SW480 (cell line): Measurements from ENCODE around the gene TRAF3IP1.
"Not testable (repeated sequence)": the region's sequence is repeated elsewhere in the genome, so short reads cannot be mapped to it uniquely, and the experiment has no call there.

Experiments used
- DNase-seq: peaks from one replicate; pipeline ENCODE4 v3.0.0-alpha.2; 2016; ENCODE audit warnings: low spot score

TRAF3IP1 gene

GRCh38 chr2:238339814-238340213 is 19.5 kb downstream of the TRAF3IP1 start:
- peak; percentile 12 for DNase-seq

GRCh38 chr2:238341536-238341935 is 21.2 kb downstream of the TRAF3IP1 start:
- DNase-seq, result no peak

GRCh38 chr2:238344035-238344434 is 23.7 kb downstream of the TRAF3IP1 start:
- no peak for DNase-seq

GRCh38 chr2:238344517-238344916 is 24.2 kb downstream of the TRAF3IP1 start:
- DNase-seq, result no peak

- no peak for DNase-seq
Observed at GRCh38 chr2:238345297-238345968, 25.1 kb downstream of the TRAF3IP1 start.

DNA sequence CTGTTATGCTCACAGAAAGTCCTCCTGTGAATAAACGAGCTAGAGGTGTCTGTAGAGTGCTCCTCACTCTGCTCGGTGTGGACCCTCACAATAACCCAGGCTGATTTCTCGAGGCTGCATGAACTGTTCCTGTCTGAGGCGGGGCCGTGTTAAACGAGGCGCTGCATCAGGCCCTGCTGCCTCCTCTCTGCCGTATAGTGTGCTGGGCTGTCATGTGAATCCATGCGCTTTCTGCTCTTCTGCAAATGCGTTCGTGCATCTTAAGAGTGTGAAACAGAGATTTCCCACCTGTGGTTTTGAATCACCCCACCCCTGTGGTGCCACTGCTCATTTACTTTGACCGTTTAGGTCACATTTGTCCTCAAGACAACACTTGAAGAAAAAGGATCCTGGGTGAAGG is 26.2 kb downstream of the TRAF3IP1 start:
- no peak for DNase-seq

DNA sequence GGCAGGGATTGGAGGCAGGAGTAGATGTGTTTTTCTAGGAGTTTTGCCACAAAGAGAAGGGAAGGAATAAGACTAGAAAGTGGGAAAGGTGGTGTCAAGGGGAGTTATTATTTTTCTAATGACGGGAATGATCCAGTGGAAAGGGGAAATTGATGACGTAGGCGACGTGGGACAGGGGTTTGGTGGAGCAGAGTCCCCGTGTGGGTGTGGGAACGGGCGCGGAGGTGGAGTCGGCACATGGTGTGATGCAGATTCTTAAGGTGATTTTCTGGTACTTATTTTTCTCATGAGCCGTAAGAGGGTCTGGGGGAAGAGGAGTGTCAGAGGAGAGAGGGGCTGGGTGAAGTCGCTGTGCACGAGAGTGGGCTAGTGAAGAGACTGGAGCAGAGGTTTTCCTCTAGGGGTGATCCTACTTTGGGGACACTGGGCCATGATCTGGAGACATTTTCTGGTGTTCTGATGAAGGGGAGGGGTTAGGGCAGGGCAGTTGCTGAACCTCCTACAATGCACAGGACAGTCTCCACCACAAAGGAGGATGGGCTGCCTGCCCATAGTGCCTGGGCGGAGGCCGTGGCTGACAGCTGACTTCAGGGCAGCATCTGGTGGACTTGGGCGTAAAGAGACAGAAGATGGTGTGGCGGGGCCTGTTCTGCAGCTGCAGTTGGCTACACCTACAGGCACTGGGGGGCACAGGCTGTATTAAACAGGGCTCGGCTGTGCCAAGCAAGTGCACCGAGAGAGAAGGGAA is 30.0 kb downstream of the TRAF3IP1 start:
- no peak for DNase-seq

DNA sequence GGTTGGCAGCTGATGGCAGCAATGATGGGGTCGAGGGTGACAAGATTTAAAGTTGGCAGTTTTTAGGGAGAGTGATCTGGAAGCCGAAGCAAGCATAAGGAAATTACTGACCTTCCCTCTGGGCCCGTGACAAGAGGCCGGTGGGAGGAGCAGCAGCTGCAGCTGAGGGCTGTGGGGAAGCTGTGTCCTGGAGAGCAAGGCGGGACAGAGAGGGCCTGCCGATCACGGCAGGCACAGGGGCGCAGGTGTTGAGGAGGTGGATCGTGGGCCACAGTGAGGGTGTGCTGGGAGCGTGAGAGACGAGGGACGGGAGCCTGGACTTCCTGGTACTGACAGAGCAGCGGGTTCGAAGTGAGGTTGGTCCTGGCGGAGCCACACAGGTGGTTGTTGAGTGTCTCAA is 31.0 kb downstream of the TRAF3IP1 start:
- DNase-seq, result no peak

- no peak for DNase-seq
Observed at GRCh38 chr2:238352361-238352760, 32.0 kb downstream of the TRAF3IP1 start.

DNA sequence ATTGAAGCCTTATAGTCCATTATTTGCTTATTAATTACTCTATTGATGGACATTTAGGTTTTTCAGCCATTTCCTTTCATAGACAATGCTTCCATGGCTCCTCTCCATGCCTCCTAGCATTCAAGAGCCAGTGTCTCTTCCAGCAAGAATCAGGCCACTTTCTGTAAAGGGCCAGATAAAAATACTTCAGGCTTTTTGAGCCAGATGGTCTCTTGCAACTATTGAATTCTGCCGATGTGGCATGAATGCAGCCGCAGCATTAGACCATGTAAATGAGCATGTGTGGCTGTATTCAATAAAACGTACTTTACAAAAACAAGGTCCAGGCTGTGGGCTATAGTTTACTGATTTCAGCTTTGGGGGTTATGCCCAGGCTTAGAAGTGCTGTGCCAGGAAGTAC is 38.5 kb downstream of the TRAF3IP1 start:
- DNase-seq, result no peak

- no peak for DNase-seq
Observed at GRCh38 chr2:238359403-238359802, 39.1 kb downstream of the TRAF3IP1 start.

GRCh38 chr2:238361877-238362276 is 41.6 kb downstream of the TRAF3IP1 start:
- no peak for DNase-seq

- no peak for DNase-seq
Observed at GRCh38 chr2:238362626-238363025, 42.3 kb downstream of the TRAF3IP1 start.

GRCh38 chr2:238369591-238370040 is 49.3 kb downstream of the TRAF3IP1 start:
- no peak for DNase-seq

GRCh38 chr2:238370094-238370822 is 49.9 kb downstream of the TRAF3IP1 start:
- no peak for DNase-seq

- DNase-seq, result peak; percentile 20
Observed at GRCh38 chr2:238370823-238371372, 50.6 kb downstream of the TRAF3IP1 start.

GRCh38 chr2:238372277-238372676 is 52.0 kb downstream of the TRAF3IP1 start:
- DNase-seq, result not testable (repeated sequence)

GRCh38 chr2:238376884-238377391 is 56.6 kb downstream of the TRAF3IP1 start:
- no peak for DNase-seq

- no peak for DNase-seq
Observed at GRCh38 chr2:238378230-238379095, 58.1 kb downstream of the TRAF3IP1 start.

DNA sequence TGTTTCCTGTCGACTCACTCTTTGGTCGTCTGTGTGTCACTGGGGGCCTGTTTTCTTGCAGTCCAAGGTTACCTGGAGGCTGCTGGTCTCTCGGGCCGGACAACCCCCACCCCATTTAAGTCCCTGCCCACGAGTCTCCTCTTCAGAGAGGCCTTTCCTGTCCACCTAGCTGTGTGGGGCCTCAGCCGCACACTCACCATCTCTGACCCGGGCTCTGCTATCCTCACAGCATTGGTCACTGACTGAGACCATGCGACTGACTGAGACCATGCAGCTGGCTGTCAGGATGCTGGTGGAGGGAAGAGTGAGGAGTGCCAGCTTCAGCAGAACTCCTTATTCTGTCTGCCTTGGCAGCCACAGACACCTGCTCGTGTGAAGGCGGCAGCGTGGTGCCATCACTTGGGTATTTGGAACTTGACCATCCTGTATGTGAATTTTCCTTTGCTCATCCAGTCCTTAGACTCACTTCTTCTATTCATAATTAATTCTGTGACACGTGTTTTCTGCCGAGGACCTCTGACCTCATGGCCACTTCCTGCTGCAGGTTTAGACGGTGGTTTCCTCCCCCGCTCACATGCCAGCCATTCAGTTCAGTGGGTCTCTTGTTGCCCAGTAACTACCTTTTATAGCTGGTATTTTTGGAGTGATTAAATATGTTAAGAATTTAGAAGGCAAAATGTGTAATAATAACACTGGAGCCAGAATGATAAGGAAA is 58.9 kb downstream of the TRAF3IP1 start:
- peak; percentile 9 for DNase-seq

- DNase-seq, result no peak
Observed at GRCh38 chr2:238380336-238380735, 60.0 kb downstream of the TRAF3IP1 start.
